ENCODE data around the gene PARD6A.

- no peak for TF ChIP-seq CTCF (IDR thresholded peaks at IDR 0.05)
- TF ChIP-seq POLR2AphosphoS5 (IDR thresholded peaks at IDR 0.05; ENCODE audit: low read depth, low read length): no peak
- TF ChIP-seq SIN3A (IDR thresholded peaks at IDR 0.05; ENCODE audit: borderline replicate concordance, insufficient read depth, low read depth, low read length): no peak
- no peak for TF ChIP-seq TCF7L2 (IDR thresholded peaks at IDR 0.05; ENCODE audit: low read depth, low read length)
- TF ChIP-seq REST (IDR thresholded peaks at IDR 0.05; ENCODE audit: insufficient read depth in 1 of 2, low read depth in 2 of 2, low read length in 1 of 2): no peak
These were observed 23.0 kb downstream of the PARD6A start for GRCh38 chr16:67683767-67684166.
